Superior temporal gyrus (tissue), 1 donor: ENCODE results near the gene WDR33.

Source experiments
- DNase-seq: peaks from one replicate; pipeline ENCODE4 v3.0.0-alpha.2; 2016; ENCODE audit errors: extremely low spot score

The WDR33 gene

GRCh38 chr2:127719301-127720218 is 91.4 kb downstream of the WDR33 start:
- no peak for DNase-seq

DNA sequence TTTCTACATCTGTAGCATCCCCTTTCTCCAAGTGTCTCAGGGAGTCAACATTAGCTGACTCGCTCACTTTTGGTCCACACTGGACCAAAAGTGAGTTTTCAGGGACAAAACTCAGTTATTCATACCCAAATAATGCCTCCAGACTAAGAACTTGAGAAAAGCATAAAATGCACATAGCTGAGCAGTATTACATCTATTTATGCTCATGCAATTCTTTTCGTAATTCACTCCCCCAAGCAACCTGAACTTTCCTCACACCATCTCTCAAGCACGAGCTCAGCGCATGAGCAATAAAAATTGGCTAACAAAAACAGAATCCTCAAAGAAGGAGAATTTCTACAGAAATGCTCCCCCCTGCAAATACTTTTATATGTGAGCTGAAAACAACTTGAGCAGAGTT is 92.7 kb downstream of the WDR33 start:
- DNase-seq: no peak

DNA sequence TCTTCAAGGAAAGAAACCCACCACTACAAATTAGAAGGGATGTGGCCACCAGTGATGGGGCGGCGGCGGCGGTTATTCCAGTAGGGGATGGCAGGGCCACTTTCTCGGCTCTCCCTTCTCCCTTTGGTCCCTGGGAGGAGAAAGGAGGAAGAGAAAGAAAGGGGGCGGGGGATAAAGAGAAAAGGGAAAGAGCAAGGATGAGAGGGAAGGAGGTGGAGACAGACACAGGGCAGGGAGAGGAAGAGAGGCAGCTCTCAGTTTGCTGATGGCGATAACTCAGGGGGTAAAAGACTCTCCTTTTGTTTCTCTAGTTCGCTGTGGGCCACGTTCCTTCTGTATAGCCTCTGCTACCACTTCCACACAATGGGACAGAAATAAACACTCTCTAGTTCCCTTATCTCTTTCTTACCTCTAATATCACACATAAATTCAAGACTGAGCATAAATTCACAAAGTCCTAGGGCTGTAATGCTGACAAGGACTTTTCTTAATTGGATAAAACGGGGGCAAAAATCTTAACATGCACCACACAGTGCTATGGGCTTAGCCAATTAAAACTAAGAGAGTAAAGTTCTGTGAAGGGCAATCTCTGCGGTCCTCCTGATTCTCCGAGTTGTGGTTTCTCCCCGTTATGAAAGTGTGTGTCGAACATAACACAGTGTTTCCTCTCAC is 95.1 kb downstream of the WDR33 start:
- no peak for DNase-seq

GRCh38 chr2:127713562-127713961 is 97.4 kb downstream of the WDR33 start:
- no peak for DNase-seq

- no peak for DNase-seq
Observed at GRCh38 chr2:127712999-127713398, 98.0 kb downstream of the WDR33 start.

GRCh38 chr2:127709336-127709735 is 101.6 kb downstream of the WDR33 start:
- DNase-seq: no peak

- no peak for DNase-seq
Observed at GRCh38 chr2:127707890-127708648, 102.9 kb downstream of the WDR33 start.

GRCh38 chr2:127706215-127706990 is 104.6 kb downstream of the WDR33 start:
- no peak for DNase-seq

DNA sequence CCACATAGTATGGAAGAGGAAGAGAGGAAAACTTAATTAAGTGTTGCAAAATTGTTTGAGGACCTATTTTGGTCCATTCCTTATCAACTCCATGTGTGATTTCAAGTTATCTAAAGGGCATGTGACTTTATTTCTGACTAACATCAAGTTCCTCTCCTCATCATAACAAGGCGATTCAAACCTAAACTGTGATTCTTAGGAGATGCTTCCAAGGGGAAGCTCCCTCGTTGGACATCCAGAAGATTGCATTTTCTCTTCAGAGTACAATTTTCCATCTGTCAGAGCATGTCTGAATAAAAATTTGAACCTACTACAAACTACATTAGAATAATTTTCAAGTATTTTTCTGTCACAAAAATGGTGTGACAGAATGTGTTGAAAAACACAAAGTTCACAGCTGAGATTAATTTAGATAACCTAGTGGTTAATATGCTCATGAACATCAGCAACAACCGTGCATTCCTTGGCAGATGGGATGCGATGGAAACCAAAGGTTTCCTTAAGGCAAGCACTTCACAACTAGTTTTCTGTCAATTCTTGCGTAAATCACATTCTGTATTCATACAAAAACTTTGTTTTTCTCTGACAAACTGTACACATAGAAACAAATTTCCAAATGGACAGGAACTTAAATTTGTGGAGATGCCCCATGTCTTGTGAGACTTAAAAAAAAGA is 105.4 kb downstream of the WDR33 start:
- DNase-seq: no peak

GRCh38 chr2:127704641-127705390 is 106.2 kb downstream of the WDR33 start:
- no peak for DNase-seq

GRCh38 chr2:127703282-127703681 is 107.7 kb downstream of the WDR33 start:
- no peak for DNase-seq

GRCh38 chr2:127702395-127703009 is 108.5 kb downstream of the WDR33 start:
- DNase-seq: no peak

DNA sequence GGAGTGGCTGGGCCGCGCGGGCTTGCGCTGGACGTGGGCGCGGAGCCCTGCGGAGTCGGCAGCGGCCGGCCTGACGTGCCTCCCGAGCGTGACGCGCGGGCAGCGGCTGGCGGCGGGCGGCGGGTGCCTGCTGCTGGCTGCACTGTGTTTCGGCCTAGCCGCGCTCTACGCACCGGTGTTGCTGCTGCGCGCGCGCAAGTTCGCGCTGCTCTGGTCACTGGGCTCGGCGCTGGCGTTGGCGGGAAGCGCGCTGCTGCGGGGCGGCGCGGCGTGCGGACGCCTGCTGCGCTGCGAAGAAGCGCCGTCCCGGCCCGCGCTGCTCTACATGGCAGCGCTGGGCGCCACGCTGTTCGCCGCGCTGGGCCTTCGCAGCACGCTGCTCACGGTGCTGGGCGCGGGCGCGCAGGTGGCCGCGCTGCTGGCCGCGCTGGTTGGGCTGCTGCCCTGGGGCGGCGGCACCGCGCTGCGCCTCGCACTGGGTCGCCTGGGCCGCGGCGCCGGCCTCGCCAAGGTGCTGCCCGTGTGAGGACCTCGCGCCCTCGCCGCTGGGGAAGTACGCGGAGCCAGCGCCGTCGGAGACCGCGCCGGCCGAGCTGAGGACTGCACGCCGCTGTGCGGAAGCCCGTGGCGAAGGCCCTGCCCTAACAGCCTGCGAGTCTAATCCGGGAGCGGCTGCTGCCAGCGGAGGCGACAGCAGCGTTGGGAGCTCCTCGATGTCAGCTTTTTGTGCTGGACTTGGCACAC is 109.1 kb downstream of the WDR33 start:
- DNase-seq: peak; percentile 52

DNA sequence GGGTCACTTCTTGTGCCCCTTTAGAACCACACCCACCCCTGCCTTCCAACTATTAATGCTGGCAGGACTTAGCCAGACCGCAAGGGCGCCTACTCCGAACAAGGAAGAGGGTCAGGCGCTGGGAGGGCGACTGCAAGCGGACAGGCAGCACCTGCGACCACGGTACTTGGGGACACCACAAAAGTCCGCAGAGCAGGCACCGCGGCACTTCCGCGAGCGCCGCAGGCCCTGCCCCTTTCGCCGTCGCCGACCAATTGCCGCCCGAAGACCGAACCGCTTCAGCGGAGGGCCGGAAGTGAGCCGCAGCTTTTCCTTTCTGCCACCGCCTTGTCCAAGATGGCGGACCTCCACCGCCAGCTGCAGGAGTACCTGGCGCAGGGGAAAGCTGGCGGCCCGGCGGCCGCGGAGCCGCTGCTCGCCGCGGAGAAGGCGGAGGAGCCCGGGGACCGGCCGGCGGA is 109.7 kb downstream of the WDR33 start, which contains the start of gene SFT2D3:
SFT2D3 (plus strand) TSS at position 305 of the 458 bp plus-strand sequence; CDS start at position 337, 32 bp downstream.
- DNase-seq: peak; percentile 93

DNA sequence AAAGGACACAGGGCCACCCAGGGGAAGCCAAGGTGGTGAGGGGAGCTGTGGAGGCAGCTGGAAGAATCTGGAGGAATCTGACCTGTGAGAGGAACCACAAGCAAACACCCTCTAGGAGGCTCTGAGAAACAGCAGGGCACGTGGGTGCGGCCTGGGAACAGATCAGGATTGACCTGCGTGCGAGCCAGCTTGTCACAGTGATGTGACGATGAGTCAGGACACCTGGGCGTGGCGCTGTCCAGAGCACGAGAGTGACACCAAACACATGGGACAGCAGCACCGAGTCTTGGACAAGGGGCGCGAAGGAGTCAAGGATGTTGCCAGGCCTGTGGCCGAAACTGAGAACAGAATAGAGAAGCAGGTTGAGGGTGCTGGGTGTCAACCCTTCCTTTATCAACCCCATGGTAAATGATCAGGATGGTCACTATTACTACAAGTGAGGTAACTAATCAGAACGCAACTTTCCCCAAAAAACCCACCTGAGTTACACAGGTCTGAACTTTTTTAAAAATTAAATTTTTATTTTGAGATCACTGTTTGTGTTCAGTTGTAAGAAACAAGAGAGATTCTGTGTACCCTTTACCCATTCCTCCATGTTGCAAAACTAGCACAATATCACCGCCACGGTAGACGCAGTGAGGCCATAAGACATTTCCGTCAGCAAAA is 110.3 kb downstream of the WDR33 start:
- DNase-seq: peak; percentile 25

GRCh38 chr2:127698553-127699355 is 112.2 kb downstream of the WDR33 start:
- DNase-seq: no peak

DNA sequence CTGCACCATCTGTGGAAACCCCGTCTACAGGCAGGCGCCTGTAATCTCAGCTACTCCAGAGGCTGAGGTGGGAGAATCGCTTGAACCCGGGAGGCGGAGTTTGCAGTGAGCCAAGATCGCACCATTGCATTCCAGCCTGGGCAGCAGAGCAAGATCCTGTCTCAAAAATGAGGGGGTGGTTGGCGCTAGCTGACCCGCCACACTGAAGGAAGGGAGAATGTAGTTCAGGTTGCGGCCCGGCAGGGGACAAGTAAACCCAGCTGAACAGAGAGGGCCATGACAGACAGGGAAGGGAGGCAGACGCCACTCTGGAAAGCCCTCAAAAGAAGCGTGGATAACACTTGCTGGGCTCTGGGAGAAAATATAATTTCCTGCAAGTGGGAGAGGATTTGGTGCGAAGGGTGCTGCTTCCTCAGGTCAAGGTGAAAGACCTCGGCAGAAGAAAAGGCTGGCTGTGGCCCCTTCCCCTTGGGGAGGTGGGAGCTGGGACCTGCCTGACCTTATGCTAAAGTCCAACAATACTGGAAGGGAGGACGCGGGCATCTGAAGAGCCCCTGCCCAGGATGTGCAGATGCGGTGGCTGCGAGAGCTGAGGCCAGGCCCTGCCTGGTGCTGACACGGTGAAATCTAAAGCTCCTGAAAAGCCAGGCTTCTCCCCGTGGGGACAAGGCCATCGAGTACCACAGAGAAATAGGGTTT is 113.3 kb downstream of the WDR33 start:
- DNase-seq: no peak
